GF-D8 (cell line): ENCODE measurements around the gene MEGF11.
"Not testable (repeated sequence)": the region's sequence is repeated elsewhere in the genome, so short reads cannot be mapped to it uniquely, and the experiment has no call there.

ENCODE experiments used
- DNase-seq: peaks from one replicate; lab custom pipeline; 2025; lab: John Stamatoyannopoulos, UW

MEGF11 gene

GRCh38 chr15:66001717-66002426 lies 251.7 kb downstream of the MEGF11 start:
- DNase-seq = no peak

GRCh38 chr15:66001042-66001441 lies 252.5 kb downstream of the MEGF11 start:
- DNase-seq = no peak

DNA sequence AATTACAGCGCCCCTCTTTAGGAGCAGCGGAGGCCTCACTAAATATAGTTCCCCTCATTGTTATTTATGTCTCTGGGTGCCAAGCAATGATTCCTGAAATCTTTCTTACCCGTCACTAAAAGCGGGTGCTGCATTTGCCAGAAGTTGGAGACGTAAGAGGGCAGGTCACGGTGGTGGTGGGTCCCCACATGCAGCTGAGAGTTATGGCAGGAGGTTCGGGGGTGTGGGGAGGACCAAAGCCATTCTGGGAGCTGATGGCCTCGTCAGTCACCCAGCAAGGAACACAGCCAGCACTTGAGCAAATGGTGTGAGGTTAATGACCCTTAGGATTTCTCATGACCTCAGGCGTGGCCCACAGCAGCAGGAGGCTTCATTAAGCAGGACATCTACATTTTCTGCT lies 255.1 kb downstream of the MEGF11 start:
- no peak for DNase-seq

- no peak for DNase-seq
These were observed 256.6 kb downstream of the MEGF11 start for GRCh38 chr15:65996901-65997300.

DNA sequence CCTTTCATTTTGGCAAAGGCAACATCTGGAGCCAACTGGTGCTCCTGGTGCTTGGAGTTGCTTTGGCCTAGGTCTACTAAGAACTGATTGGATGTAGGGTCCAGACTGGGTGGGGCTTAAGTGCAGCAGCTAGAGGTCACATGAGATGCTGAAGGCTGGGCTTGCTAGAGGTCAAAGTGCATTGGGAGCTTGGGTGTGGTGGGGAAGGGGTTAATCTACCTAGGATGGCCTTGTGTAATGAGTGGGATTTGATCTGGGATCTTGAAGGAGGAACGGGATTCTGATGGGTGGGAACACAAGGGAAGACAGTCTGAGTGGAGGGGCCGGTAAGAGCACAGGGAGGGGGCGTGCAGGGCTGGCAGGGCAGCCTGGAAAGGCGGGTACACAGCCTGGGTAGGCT lies 258.7 kb downstream of the MEGF11 start:
- DNase-seq = no peak

GRCh38 chr15:65993762-65994161 lies 259.8 kb downstream of the MEGF11 start:
- DNase-seq = no peak

DNA sequence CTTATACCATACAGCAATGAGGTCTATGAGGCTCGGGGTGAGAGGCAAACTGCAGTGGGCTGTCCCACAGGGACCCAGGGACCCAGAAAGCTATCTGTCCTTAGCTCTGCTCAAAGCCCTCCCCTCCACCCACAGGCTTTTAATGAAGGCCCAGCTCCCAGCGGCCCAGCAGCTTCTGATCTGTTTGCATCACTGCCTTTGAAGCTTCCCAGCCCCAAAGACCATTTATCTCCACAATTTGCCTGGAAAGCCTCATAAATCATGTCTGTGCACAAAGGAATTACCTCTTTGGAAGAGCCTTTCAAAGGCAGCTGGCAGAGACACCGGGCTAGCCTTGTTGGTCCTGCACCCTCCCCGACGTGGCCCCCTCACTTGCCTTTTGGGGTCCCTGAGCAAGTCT lies 260.3 kb downstream of the MEGF11 start:
- DNase-seq = no peak

- DNase-seq = no peak
These were observed 261.6 kb downstream of the MEGF11 start for GRCh38 chr15:65991721-65992483.

DNA sequence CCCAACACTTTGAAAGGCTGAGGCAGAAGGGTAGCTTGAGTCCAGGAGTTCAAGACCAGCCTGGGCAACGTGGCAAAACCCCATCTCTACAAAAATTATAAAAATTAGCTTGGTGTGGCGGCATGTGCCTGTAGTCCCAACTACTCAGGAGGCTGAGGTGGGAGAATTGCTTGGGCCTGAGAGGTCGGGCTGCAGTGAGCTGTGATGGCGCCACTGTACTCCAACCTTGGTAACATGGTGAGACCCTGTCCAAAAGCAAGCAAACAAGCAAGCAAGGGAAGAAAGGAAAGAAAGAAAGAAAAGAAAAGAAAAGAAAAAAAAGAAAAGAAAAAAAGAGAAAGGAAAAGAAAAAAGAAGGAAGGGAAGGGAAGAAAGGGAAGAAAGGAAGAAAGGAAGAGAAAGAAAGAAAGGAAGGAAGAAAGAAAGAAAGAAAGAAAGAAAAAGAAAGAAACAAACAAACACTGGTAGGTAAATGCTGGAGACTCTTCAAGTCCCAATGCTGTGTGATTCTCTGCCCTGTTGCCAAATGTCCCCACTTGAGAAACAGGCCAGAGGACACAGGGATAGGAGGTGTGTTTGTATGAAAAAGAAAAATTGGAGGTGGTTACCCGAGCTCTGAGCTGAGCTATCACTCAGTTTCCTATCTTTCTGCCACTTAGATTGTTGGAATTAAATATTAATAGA lies 263.1 kb downstream of the MEGF11 start:
- no peak for DNase-seq

DNA sequence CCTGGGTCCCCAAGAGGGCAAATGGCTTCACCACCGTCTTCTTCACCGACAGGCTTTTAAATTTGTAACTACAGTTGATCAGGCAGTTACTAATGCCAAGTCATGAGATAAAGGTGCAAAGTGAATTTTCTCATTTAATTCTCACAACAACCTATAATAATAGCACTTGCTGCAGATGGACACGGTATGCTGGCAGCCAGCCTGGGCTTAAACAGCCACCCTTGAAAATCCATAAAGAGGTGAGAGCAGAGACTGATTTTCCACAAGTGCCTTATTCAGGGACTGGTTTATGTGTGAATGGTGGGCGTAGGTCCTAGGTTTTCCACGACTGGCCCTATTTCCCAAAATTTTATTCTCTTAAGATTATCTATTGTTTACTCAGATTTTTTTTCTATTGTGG lies 266.4 kb downstream of the MEGF11 start:
- DNase-seq = no peak

- DNase-seq = no peak
These were observed 267.1 kb downstream of the MEGF11 start for GRCh38 chr15:65986416-65986815.

DNA sequence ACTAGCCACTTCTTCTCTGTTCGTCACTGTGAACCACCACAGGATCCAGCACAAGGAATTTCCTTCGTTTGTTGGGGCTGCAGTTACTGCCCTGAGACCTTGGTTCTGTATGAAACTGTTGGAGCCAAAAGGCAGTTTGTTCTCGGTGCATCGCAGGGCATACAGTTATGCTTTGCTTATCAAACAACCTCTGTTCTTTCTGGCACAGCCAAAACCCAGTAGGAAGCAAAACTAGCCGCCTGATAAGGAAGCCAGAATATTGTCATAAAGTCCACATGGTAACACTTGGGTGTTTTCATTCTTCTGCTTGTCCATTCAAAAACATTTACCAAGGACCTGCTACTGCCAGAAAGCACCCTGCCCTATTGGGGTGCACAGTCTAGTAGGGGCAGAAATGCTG lies 268.2 kb downstream of the MEGF11 start:
- DNase-seq = no peak

DNA sequence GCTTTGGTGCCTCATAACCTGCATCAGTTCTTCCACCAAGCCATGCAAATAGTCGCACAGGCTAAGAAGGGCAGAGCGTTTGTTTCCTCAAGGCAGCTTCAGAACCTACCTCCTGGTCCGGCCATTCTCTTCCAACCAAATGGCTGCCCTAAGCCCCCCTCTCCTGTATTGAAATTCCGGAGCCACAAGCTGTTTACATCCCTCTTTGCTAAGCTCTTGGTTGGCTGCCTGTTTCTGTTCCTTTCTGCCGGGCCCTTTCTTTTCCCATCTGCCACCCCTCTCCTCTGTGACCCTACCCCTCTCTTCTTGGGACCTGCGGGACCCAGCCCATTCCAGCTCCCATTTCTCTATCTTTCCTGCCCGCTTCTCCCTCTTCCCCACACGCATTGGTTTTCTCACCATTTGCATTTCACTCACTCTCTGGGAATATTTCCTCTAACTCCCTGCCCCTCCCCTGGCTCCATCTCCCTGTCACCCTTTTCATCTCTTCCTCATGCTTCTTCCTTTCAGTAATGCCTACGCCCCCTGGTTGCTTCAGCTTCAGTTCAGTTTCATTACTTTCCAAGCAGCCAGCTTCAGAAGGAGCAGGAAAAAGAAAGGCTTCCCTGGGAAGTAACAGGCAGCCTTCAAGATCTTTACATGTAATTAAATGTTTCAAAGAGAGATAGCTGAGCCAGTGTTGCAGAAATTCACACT lies 270.8 kb downstream of the MEGF11 start:
- DNase-seq = no peak

DNA sequence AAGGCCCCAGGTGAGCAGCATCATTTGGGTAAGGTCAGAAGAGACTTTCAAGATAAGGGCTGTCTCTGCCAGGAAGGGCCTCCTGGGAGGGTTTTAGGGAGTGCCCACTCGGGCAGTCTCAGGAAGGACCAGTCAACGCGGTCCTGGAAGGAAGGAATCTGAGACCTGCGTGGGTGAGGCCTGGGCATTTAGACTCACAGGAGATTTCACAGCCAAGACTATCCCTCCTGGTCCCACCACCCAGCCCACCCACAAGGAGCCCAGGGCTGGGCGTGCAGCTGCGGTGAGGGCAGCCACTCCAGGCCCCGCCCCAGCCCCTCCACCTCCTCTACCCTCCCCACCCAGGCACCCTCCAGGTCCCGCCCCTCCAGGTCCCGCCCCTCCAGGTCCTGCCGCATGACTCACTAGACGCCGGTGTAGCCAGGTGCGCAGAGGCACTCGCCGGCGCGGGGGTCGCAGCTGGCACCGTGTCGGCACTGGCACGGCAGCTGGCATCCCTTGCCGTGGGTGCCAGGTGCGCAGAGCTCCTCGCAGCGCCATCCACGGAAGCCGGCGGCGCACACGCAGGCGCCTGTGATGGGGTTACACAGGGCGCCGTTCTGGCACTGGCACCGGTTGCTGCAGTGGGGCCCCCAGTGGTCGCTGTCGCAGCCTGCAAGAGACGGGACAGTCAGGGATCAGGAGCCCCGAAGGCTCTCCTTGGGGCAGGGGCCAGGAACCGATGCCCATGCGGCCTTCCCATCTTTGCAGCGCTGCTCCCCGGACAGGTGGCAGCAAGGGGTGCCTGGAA lies 271.5 kb downstream of the MEGF11 start:
- DNase-seq = no peak

GRCh38 chr15:65980824-65981456 lies 272.6 kb downstream of the MEGF11 start:
- no peak for DNase-seq

DNA sequence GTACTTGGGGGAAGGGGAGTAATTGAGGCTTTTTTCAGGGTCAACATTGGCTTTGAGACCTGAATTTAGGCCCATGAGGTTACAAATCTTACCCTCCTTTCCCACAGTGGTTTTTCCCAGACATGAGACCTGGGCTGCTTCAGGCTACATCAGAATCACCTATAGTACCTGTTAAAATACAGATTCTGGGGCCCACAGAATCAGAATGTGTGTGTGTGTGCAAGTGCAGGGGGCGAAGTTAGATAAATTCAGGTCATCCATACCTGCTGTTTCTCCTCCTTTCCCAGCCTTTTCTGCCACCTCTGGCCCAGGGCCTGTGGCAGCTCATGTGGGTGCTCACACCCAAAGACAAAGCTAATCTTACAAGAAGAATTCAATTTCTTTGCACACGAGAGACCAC lies 273.7 kb downstream of the MEGF11 start:
- DNase-seq = no peak

- DNase-seq = no peak
These were observed 274.2 kb downstream of the MEGF11 start for GRCh38 chr15:65979316-65979715.

- no peak for DNase-seq
These were observed 275.4 kb downstream of the MEGF11 start for GRCh38 chr15:65978110-65978509.

DNA sequence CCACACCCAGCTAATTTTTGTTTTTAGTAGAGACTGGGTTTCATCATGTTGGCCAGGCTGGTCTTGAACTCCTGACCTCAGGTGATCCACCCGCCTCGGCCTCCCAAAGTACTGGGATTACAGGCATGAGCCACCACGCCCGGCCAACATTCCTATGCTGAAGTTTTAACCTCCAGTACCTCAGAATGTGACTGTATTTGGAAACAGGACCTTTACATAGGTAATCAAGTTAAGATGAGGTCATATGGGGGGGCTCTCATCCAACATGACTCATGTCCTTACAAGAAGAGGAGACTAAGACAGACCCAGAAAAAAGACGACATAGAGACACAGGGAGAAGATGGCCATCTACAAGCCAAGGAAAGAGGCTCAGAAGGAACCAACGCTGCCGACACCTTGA lies 277.4 kb downstream of the MEGF11 start:
- DNase-seq = not testable (repeated sequence)

- DNase-seq = no peak
These were observed 281.9 kb downstream of the MEGF11 start for GRCh38 chr15:65971741-65971995.

DNA sequence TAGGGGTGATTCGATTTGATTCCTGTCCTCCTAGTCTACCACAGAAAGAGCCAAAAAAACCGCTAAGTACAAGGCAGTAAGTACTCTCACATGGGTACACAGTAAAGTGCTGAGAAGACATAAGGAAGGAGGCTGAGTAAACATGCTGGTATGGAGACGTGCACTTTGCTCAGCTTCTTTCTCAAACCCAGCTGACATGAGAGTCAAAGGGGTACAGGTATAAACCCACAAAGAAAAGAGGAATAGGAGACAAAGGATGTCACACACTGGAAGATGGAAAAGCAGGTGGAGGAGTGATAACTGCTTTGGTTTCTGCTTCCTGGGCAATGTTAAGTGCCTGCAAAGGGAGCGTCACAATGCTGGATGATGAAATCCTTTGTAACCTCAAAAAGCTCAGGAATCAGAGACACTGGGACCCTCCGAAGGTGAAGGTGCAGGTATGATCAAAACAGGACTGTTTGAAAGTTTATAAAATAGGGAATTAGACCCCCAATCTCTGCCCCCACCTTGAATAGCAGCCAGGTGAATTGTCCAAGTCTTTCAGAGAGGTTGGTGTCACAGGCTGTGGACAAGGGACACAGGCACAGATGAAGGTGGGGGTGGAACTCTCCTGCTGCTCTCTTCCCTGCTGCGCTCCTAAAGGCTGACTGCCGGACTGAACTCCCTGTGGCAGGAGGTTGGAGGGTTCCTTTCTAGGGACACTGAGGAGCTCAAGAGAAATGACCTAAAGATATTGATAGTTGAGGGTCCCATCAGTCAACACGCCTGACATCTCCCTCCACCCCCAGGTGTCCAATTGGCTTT lies 282.4 kb downstream of the MEGF11 start:
- no peak for DNase-seq
